ENCODE results near the gene CFAP46. TPM values are rescaled to one million over a fixed set of nuclear protein-coding genes. Genes with fewer than 3 reads are reported as not detected.

The CFAP46 gene
- 3.7 and 4.4 TPM in 2 replicates for total RNA-seq
- long read RNA-seq, partial matches to known transcripts: 2 of 6 reads
- long read RNA-seq, other reads (novel, unspliced or antisense): 1 of 6 reads

DNA sequence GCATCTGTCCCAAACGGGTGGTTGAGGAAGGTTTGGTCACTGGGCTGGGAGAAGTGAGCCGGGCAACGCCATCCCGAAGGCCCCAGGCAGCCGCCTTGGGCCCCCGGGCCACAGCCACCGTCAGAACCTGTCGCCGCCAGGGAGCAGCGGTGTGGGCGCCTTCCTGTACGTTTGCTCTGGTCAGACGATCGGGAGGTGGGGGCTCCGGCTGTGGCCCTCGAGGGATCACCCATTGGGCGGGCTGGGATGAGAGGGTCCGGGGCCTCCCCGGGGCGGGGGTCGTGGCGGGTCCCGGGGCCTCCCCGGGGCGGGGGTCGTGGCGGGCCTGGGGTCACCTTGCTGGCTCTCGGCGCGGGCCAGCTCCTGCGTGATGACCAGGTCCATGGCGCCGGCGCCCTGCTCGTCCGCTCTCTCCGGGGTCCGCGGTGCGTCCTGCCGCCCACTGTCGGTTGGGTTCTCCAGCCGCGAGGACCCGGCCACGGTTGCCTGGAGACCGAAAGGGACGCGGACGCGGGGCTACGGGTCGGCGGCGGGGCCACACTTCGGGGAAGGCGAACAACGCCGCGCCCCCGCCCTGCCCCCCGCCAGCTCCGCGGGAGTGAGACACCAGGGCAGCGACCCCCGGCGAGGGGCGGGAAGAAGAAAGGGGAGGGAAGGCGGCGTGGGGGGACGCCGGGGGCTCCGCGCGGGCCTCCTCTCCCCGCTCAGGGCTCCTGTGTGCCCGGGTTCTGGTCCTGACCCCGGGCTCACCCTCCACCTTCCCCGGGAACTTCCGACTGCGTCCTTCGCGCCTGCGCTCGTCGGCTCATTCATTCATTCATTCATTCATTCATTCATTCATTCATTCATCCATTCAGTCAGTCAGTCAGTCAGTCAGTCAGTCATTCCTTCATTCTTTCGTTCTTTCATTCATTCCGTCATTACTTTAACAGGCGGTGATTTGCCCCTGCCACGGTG lies at the start of gene CFAP46:
Gene CFAP46, minus strand, starts transcription at position 470 of the 957 bp plus-strand sequence. Its CDS starts 86 bp downstream, at position 384.
- Mint-ChIP-seq H3K27ac (ENCODE audit: unreplicated experiment) (no peak within 1 kb of the TSS), H3K9me3 (no peaks in the 10 kb centered on the region)

DNA sequence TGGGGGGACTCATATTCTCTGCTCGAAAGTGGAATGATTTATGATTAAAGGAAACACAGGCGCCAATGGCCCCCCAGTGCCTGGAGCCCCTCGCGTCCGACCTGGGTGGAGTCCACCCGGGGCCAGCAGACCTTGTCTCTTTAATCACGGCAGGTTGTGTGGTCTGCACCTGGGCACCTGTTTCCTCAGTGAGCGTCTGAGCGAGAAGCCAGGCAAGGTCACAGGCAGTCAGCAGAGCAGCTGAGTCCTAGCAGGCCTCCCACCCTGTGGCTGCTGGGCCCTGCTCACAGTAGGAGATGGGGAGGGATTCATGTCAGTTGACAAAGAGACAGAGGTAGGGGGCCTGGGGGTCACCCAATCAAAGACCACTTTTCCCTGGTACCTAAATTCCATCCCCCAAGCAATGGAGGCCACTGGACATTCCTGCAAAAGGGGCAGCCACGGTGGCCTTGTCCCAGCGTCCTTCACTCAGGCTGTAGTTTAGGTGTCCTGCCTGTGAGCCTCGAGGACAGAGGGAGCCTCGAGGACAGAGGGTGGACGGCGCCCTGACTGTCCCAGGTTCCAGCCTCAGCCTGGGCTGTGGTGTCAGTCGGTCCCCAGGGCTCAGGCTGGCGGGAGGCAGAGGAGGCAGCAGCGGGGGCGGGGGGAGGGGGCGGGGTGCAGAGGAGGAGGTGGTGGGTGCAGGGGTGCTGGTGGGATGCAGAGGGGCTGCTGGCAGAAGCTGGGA lies 49.5 kb upstream of the CFAP46 start:
- TF ChIP-seq, protein P1, sequence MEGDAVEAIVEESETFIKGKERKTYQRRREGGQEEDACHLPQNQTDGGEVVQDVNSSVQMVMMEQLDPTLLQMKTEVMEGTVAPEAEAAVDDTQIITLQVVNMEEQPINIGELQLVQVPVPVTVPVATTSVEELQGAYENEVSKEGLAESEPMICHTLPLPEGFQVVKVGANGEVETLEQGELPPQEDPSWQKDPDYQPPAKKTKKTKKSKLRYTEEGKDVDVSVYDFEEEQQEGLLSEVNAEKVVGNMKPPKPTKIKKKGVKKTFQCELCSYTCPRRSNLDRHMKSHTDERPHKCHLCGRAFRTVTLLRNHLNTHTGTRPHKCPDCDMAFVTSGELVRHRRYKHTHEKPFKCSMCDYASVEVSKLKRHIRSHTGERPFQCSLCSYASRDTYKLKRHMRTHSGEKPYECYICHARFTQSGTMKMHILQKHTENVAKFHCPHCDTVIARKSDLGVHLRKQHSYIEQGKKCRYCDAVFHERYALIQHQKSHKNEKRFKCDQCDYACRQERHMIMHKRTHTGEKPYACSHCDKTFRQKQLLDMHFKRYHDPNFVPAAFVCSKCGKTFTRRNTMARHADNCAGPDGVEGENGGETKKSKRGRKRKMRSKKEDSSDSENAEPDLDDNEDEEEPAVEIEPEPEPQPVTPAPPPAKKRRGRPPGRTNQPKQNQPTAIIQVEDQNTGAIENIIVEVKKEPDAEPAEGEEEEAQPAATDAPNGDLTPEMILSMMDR (conservative IDR thresholded peaks at IDR 0.05): no peak
- no peak overlapping the region for H3K27ac Mint-ChIP-seq (ENCODE audit: unreplicated experiment)

More for the DNA sequence above, at the start of gene CFAP46:
- Mint-ChIP-seq H3K27me3 (ENCODE audit: low read depth) (peaks cover 31% of the 10 kb centered on the region), H3K4me1 (peaks cover 5% of the 10 kb centered on the region), H3K36me3 (ENCODE audit: low read depth) (no peaks in the 10 kb centered on the region), H3K4me3 (peak within 1 kb of the TSS; percentile 79)
- DNase-seq (ENCODE audit: low read depth, low spot score): peak; percentile 71
- TF ChIP-seq, protein P1 (conservative IDR thresholded peaks at IDR 0.05): no peak

DNA sequence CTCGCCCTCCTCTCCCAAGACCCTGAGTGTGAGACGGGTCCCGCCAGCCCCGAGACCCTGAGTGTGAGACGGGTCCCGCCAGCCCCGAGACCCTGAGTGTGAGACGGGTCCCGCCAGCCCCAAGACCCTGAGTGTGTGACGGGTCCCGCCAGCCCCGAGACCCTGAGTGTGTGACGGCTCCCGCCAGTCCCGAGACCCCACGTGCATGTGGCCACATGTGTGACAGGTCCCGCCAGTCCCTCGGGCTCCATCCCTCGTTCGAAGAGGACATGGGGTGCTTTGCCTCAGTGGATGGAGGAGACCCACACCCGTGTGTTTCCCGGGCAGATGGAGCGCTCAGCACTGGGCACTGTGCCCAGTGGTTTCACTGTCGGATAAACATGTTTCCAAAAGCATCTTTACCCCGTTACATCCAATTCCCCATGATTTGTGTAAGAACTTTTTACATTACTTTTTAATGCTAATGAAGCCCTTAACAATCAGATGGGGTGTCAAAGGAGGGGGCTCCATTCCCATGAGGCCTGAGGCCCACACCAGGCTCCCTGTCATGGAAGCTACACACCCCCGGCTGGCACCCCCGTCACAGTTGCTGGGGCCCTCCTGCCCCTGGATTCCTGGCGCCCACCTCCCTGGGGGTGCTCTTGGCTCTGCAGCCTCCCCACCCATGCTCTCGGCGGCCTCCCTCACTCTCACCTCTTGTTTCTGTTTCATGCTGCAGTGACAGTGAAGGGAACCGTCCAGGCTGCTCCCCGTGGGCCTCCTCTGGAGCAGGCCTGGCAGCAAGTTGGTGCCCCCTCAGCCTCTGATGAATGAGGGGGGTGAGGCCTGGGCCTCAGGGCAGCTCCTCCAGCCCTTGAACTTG lies 48.5 kb upstream of the CFAP46 start:
- Mint-ChIP-seq H3K36me3 (ENCODE audit: low read depth) (no peaks in the 10 kb centered on the region), H3K9me3 (no peaks in the 10 kb centered on the region), H3K4me1 (peaks cover 6% of the 10 kb centered on the region), H3K4me3 (no peak overlapping the region), H3K27me3 (ENCODE audit: low read depth) (no peaks in the 10 kb centered on the region), H3K27ac (ENCODE audit: unreplicated experiment) (no peak overlapping the region)
- no peak for DNase-seq (ENCODE audit: low read depth, low spot score)
- TF ChIP-seq, protein P1 (conservative IDR thresholded peaks at IDR 0.05): no peak

More for the DNA sequence above, 49.5 kb upstream of the CFAP46 start:
- H3K4me3 Mint-ChIP-seq: no peak overlapping the region
- H3K36me3 Mint-ChIP-seq (ENCODE audit: low read depth): no peaks in the 10 kb centered on the region
- DNase-seq (ENCODE audit: low read depth, low spot score): no peak
- no peaks in the 10 kb centered on the region for H3K9me3 Mint-ChIP-seq
- H3K4me1 Mint-ChIP-seq: peaks cover 6% of the 10 kb centered on the region
- no peaks in the 10 kb centered on the region for H3K27me3 Mint-ChIP-seq (ENCODE audit: low read depth)

DNA sequence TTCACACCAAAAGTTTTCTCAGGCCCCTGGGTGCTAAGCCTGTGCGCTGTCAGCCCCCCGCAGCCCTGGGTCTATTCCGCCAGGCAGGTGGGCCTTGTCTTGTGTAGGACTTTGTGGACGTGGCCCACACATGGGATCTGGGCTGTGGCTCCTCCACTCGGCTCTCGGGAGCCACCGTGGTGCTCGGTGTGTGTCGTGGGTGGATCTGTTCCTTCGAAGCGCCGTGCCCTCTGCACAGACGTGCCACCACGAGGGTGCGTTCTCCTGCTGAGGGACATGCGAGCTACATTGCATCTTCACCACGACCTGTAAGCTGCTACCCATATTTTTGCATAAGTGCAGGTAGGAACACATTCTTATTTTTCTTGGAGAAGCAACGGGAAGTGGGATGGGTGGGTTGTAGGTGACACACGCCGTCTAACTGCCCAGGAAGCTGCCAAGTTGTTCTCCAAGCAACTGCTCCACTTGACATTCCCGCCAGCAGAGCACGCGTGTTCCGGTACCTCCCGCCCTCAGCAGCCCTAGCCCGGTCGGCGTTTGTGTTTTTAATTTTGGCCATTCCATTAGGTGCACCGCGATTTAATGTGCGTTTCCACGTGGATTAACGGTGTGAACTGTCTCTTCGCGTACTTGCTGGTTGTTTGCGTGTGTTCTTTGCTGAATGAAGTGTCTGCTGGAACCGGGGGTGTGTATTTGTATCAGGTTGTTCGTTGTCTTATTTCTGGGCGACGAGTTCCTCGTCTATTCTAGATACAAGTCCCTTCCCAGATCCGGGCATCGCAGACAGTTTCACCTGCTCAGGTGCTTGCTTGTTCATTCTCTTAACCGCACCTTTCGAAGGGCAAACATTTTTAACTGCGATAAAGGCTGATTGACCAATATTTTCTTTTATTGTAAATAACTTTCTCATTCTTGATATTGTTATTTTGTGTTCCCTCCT lies 47.4 kb upstream of the CFAP46 start:
- DNase-seq (ENCODE audit: low read depth, low spot score): no peak
- H3K9me3 Mint-ChIP-seq: no peaks in the 10 kb centered on the region
- no peaks in the 10 kb centered on the region for H3K36me3 Mint-ChIP-seq (ENCODE audit: low read depth)
- no peak overlapping the region for H3K27ac Mint-ChIP-seq (ENCODE audit: unreplicated experiment)
- H3K4me1 Mint-ChIP-seq: peaks cover 6% of the 10 kb centered on the region
- no peaks in the 10 kb centered on the region for H3K27me3 Mint-ChIP-seq (ENCODE audit: low read depth)
- TF ChIP-seq, protein P1 (conservative IDR thresholded peaks at IDR 0.05): no peak
- H3K4me3 Mint-ChIP-seq: no peak overlapping the region

Measured in neural crest cell (in vitro differentiated cells).